A549 (cell line): ENCODE data around the gene TTPAL. TPM values are rescaled to one million over a fixed set of nuclear protein-coding genes. Genes with fewer than 3 reads are reported as not detected.

ENCODE experiments used
- ATAC-seq, 2 experiments: fragments of 200-7000 bp in 1 of 2; fragments of >200 bp in 1 of 2; cut with Nextera tagmentation in 1 of 2; cut with Tn5 transposase in 1 of 2; 3 replicates each; pipeline versions ENCODE4 v1.8.0 to v1.9.1; 2018 to 2020; ENCODE audit warnings: mild to moderate bottlenecking in 1 of 2, moderate library complexity in 1 of 2
- CTCF ChIA-PET: fragments of 300-600 bp; sonication (Branson Sonifier 250); formaldehyde crosslinking; extraction: SDS; loops from one replicate; lab custom pipeline; 2021; ENCODE audit warnings: antibody characterized with exemption, inconsistent platforms; lab: Yijun Ruan, JAX
- POLR2A ChIA-PET: fragments of 350-600 bp; formaldehyde crosslinking; extraction: SDS; loops from one replicate; lab custom pipeline; 2021; ENCODE audit warnings: antibody characterized with exemption, inconsistent platforms; lab: Yijun Ruan, JAX
- DNase-seq, 2 experiments: peaks; one replicate each; pipeline versions ENCODE4 v3.0.0 to v3.0.0-alpha.2; 2011 to 2016; ENCODE audit warnings: low read depth in 1 of 2, low spot score in 1 of 2
- FAIRE-seq: peaks from 2 replicates; lab custom pipeline; 2011; peaks lifted over from hg19 to GRCh38; lab: Jason Lieb, UNC
- H3K27ac ChIP-seq, 2 experiments: fragments of >200 bp; sonication (Bioruptor Twin); formaldehyde crosslinking; 3 replicates each; pipeline ENCODE4 v1.5.1; 2016 to 2017
- H3K4me1 ChIP-seq: fragments of >200 bp; sonication (Bioruptor Twin); formaldehyde crosslinking; 3 replicates; pipeline ENCODE4 v1.6.1; 2016
- H3K4me2 ChIP-seq: fragments of >200 bp; sonication (Bioruptor Twin); formaldehyde crosslinking; 3 replicates; pipeline ENCODE4 v1.6.1; 2016
- H3K4me3 ChIP-seq: fragments of >200 bp; sonication (Bioruptor Twin); formaldehyde crosslinking; 3 replicates; pipeline ENCODE4 v1.5.1; 2016
- H3K9me3 ChIP-seq: fragments of >200 bp; sonication (Bioruptor Twin); formaldehyde crosslinking; 3 replicates; pipeline ENCODE4 v1.6.1; 2016
- BHLHE40 ChIP-seq: IDR thresholded peaks from 2 replicates; pipeline ENCODE4 v1.6.1; 2012; ENCODE audit warnings: low read depth, low read length, inconsistent platforms
- CBX2 ChIP-seq: fragments of 200-600 bp; sonication (generic); IDR thresholded peaks from 2 replicates; pipeline ENCODE4 v1.6.1; 2016; ENCODE audit warnings: low read depth, mild to moderate bottlenecking, borderline replicate concordance
- CHD2 ChIP-seq: fragments of 150-350 bp; IDR thresholded peaks from 2 replicates; pipeline ENCODE4 v1.6.1; 2014; ENCODE audit warnings: low read length; ENCODE audit not compliant: partially characterized antibody
- EHF ChIP-seq: fragments of 250-450 bp; sonication (Bioruptor Pico); IDR thresholded peaks from 2 replicates; pipeline ENCODE4 v1.5.0; 2020; ENCODE audit warnings: mild to moderate bottlenecking
- HDAC2 ChIP-seq: fragments of 200-600 bp; sonication (generic); IDR thresholded peaks from 2 replicates; pipeline ENCODE4 v1.6.1; 2016
- HEYL ChIP-seq: fragments of 250-450 bp; sonication (Bioruptor Pico); IDR thresholded peaks from 2 replicates; pipeline ENCODE4 v1.8.0; 2021; ENCODE audit warnings: mild to moderate bottlenecking, moderate library complexity
- HOXB13 ChIP-seq: fragments of 250-450 bp; sonication (Bioruptor Pico); IDR thresholded peaks from 2 replicates; pipeline ENCODE4 v1.5.0; 2020; ENCODE audit warnings: low read depth, mild to moderate bottlenecking, moderate library complexity
- JUN ChIP-seq, 2 experiments: fragments of >200 bp; sonication (Bioruptor Twin); formaldehyde crosslinking; IDR thresholded peaks; 2 replicates in 1 of 2; 3 replicates in 1 of 2; pipeline ENCODE4 v1.6.1; 2016 to 2017
- KDM1A ChIP-seq: fragments of 200-600 bp; sonication (generic); IDR thresholded peaks from 2 replicates; pipeline ENCODE4 v1.6.1; 2016; ENCODE audit warnings: low read depth, mild to moderate bottlenecking
- KDM5A ChIP-seq: fragments of 200-600 bp; sonication (generic); IDR thresholded peaks from 2 replicates; pipeline ENCODE4 v1.6.1; 2016; ENCODE audit warnings: antibody characterized with exemption, mild to moderate bottlenecking
- PHF8 ChIP-seq: fragments of 200-600 bp; sonication (generic); IDR thresholded peaks from 2 replicates; pipeline ENCODE4 v1.6.1; 2016; ENCODE audit warnings: low read depth, mild to moderate bottlenecking, antibody characterized with exemption, moderate library complexity, borderline replicate concordance
- RNF2 ChIP-seq: fragments of 200-600 bp; sonication (generic); IDR thresholded peaks from 2 replicates; pipeline ENCODE4 v1.6.1; 2016; ENCODE audit warnings: low read depth, mild to moderate bottlenecking, antibody characterized with exemption, moderate library complexity, borderline replicate concordance
- SMC3 ChIP-seq: fragments of >200 bp; sonication (Bioruptor Twin); formaldehyde crosslinking; IDR thresholded peaks from 3 replicates; pipeline ENCODE4 v1.6.1; 2018; ENCODE audit warnings: inconsistent platforms
- SREBF2 ChIP-seq: fragments of 450-650 bp; IDR thresholded peaks from 2 replicates; pipeline ENCODE4 v1.6.1; 2014; ENCODE audit warnings: mild to moderate bottlenecking, moderate library complexity
- TP53 ChIP-seq: fragments of 250-450 bp; sonication (Bioruptor Pico); IDR thresholded peaks from 2 replicates; pipeline ENCODE4 v1.5.0; 2021; ENCODE audit warnings: mild to moderate bottlenecking, moderate library complexity
- ZC3H11A ChIP-seq: fragments of 450-650 bp; IDR thresholded peaks from 2 replicates; pipeline ENCODE4 v1.6.1; 2014; ENCODE audit warnings: antibody characterized with exemption, mild to moderate bottlenecking
- ZFP36 ChIP-seq: fragments of 450-650 bp; IDR thresholded peaks from 2 replicates; pipeline ENCODE4 v1.6.1; 2014; ENCODE audit warnings: borderline replicate concordance; ENCODE audit not compliant: partially characterized antibody
- WGBS: methylation state at CpG from one replicate; pipeline ENCODE4 v1.1.6; 2017; ENCODE audit errors: missing lambda C conversion rate; 5-methylcytosine and 5-hydroxymethylcytosine counted together
- polyA plus RNA-seq, 4 experiments: library from polyadenylated mRNA; depleted of rRNA in 3 of 4; stranded (reverse); fragments of >200 nt; fragmentation: RNase III in 1 of 4; extraction: RNeasy Plus Mini Kit Qiagen cat#74134 plus additional on column Dnase treatment in 1 of 4; gene quantifications; 2 replicates in 3 of 4; 3 replicates in 1 of 4; pipeline ENCODE4 v1.2.3, GENCODE V29; 2011 to 2017
- TF ChIP-seq, protein P1 (sequence below): fragments of >200 bp; sonication (Bioruptor Twin); formaldehyde crosslinking; IDR thresholded peaks from 3 replicates; pipeline ENCODE4 v1.5.1; 2016
- TF ChIP-seq, protein P2 (sequence below): fragments of 250-450 bp; sonication (Bioruptor Pico); IDR thresholded peaks from 2 replicates; pipeline ENCODE4 v1.5.0; 2021; ENCODE audit warnings: mild to moderate bottlenecking, moderate library complexity, borderline replicate concordance
- TF ChIP-seq, protein P3 (sequence below): fragments of 450-650 bp; IDR thresholded peaks from 2 replicates; pipeline ENCODE4 v1.6.1; 2014; ENCODE audit warnings: antibody characterized with exemption
- TF ChIP-seq, protein P4 (sequence below): fragments of >200 bp; sonication (Bioruptor Twin); formaldehyde crosslinking; IDR thresholded peaks from 3 replicates; pipeline ENCODE4 v1.6.1; 2016
- TF ChIP-seq, protein P5 (sequence below): fragments of 200-600 bp; sonication (generic); IDR thresholded peaks from 2 replicates; pipeline ENCODE4 v1.6.1; 2016; ENCODE audit warnings: antibody characterized with exemption, mild to moderate bottlenecking, moderate library complexity

Gene TTPAL
- polyA plus RNA-seq, 2 of the 4 experiments (the other 2 are of a cell fraction) = 9.1 to 9.2 TPM

DNA sequence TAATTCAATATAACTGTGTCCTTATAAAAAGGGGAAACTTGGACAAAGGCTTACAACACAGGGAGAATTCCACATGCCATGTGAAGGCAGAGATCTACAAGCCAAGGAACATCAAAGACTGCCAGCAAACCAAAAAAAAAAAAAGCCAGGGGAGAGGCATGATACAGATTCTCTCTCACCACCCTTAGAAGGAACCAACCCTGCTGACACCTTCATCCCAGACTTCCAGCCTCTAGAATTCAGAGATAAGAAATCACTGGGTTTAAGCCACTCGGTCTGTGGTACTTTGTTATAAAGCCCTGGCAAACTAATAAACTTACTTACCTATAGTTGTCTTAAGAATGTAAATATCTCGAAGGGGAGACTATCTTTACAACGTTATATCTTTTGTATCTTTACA is 41.8 kb downstream of the TTPAL start:
- Histone ChIP-seq H3K4me3 (no peak overlapping the region), H3K4me1 (peaks cover 12% of the 10 kb centered on the region)
- TF ChIP-seq, protein P1, sequence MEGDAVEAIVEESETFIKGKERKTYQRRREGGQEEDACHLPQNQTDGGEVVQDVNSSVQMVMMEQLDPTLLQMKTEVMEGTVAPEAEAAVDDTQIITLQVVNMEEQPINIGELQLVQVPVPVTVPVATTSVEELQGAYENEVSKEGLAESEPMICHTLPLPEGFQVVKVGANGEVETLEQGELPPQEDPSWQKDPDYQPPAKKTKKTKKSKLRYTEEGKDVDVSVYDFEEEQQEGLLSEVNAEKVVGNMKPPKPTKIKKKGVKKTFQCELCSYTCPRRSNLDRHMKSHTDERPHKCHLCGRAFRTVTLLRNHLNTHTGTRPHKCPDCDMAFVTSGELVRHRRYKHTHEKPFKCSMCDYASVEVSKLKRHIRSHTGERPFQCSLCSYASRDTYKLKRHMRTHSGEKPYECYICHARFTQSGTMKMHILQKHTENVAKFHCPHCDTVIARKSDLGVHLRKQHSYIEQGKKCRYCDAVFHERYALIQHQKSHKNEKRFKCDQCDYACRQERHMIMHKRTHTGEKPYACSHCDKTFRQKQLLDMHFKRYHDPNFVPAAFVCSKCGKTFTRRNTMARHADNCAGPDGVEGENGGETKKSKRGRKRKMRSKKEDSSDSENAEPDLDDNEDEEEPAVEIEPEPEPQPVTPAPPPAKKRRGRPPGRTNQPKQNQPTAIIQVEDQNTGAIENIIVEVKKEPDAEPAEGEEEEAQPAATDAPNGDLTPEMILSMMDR = no peak
- no peak for TF ChIP-seq RNF2
- no peak for TF ChIP-seq ZC3H11A
- no peak for TF ChIP-seq CBX2
- TF ChIP-seq, all 56 proteins: peak for 0
- ChIA-PET POLR2A (no interaction called here), CTCF (interaction anchor here (1.1 to 1.4 kb wide), 2 partner anchors 15 to 93 kb away, joined by 3 to 13 read pairs; no protein-coding TSS in a partner anchor)
- no peak overlapping the region for H3K4me2 ChIP-seq
- FAIRE-seq (no peak), DNase-seq (no peak), ATAC-seq (no peak)
- whole genome bisulfite sequencing = 82% methylated on average over 3 of the region's 3 CpGs
- H3K27ac ChIP-seq = no peak overlapping the region
- H3K9me3 ChIP-seq = no peaks in the 10 kb centered on the region

DNA sequence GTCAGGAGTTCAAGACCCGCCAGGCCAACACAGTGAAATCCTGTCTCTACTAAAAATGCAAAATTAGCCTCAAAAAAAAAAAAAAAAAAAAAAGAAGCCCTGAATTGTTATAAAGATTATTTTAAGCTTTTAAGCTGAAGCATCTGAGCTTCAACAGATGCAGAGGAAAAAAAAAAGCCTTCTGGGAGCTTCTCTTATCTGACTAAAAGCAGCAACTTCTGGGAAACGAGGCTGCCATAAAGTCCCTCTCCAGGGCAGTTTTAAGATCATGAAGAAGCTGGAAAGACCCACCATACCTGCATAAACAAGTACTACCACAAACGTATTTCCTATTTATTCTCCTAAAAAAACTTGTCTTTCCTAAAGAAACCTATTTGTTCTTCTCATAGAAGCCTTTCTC is 42.6 kb downstream of the TTPAL start:
- WGBS = 73% methylated on average over 3 of the region's 3 CpGs
- Histone ChIP-seq H3K9me3 (no peaks in the 10 kb centered on the region), H3K4me3 (no peak overlapping the region), H3K4me1 (peaks cover 12% of the 10 kb centered on the region), H3K4me2 (no peak overlapping the region), H3K27ac (no peak overlapping the region)
- DNase-seq (no peak), ATAC-seq (no peak), FAIRE-seq (no peak)
- CTCF ChIA-PET = interaction anchor here (0.7 to 1.4 kb wide), 5 partner anchors 16 to 167 kb away, joined by 3 to 13 read pairs (median 3); no protein-coding TSS in a partner anchor
- TF ChIP-seq ZC3H11A (no peak), HOXB13 (CRISPR knock-in tag) (no peak), SMC3 (no peak), EHF (CRISPR knock-in tag) (no peak), BHLHE40 (no peak), HDAC2 (no peak), RNF2 (no peak), KDM5A (no peak), ZFP36 (no peak), SREBF2 (no peak), PHF8 (no peak), HEYL (CRISPR knock-in tag) (no peak), JUN (IDR thresholded peaks at IDR 0.05) (no peak), TP53 (CRISPR knock-in tag) (no peak), KDM1A (no peak), CHD2 (no peak)
- TF ChIP-seq, protein P2, sequence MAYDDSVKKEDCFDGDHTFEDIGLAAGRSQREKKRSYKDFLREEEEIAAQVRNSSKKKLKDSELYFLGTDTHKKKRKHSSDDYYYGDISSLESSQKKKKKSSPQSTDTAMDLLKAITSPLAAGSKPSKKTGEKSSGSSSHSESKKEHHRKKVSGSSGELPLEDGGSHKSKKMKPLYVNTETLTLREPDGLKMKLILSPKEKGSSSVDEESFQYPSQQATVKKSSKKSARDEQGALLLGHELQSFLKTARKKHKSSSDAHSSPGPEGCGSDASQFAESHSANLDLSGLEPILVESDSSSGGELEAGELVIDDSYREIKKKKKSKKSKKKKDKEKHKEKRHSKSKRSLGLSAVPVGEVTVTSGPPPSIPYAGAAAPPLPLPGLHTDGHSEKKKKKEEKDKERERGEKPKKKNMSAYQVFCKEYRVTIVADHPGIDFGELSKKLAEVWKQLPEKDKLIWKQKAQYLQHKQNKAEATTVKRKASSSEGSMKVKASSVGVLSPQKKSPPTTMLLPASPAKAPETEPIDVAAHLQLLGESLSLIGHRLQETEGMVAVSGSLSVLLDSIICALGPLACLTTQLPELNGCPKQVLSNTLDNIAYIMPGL (CRISPR knock-in tag) = no peak
- TF ChIP-seq, protein P3, sequence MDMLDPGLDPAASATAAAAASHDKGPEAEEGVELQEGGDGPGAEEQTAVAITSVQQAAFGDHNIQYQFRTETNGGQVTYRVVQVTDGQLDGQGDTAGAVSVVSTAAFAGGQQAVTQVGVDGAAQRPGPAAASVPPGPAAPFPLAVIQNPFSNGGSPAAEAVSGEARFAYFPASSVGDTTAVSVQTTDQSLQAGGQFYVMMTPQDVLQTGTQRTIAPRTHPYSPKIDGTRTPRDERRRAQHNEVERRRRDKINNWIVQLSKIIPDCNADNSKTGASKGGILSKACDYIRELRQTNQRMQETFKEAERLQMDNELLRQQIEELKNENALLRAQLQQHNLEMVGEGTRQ = no peak
- TF ChIP-seq, protein P4, sequence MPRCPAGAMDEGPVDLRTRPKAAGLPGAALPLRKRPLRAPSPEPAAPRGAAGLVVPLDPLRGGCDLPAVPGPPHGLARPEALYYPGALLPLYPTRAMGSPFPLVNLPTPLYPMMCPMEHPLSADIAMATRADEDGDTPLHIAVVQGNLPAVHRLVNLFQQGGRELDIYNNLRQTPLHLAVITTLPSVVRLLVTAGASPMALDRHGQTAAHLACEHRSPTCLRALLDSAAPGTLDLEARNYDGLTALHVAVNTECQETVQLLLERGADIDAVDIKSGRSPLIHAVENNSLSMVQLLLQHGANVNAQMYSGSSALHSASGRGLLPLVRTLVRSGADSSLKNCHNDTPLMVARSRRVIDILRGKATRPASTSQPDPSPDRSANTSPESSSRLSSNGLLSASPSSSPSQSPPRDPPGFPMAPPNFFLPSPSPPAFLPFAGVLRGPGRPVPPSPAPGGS = no peak
- TF ChIP-seq, protein P5, sequence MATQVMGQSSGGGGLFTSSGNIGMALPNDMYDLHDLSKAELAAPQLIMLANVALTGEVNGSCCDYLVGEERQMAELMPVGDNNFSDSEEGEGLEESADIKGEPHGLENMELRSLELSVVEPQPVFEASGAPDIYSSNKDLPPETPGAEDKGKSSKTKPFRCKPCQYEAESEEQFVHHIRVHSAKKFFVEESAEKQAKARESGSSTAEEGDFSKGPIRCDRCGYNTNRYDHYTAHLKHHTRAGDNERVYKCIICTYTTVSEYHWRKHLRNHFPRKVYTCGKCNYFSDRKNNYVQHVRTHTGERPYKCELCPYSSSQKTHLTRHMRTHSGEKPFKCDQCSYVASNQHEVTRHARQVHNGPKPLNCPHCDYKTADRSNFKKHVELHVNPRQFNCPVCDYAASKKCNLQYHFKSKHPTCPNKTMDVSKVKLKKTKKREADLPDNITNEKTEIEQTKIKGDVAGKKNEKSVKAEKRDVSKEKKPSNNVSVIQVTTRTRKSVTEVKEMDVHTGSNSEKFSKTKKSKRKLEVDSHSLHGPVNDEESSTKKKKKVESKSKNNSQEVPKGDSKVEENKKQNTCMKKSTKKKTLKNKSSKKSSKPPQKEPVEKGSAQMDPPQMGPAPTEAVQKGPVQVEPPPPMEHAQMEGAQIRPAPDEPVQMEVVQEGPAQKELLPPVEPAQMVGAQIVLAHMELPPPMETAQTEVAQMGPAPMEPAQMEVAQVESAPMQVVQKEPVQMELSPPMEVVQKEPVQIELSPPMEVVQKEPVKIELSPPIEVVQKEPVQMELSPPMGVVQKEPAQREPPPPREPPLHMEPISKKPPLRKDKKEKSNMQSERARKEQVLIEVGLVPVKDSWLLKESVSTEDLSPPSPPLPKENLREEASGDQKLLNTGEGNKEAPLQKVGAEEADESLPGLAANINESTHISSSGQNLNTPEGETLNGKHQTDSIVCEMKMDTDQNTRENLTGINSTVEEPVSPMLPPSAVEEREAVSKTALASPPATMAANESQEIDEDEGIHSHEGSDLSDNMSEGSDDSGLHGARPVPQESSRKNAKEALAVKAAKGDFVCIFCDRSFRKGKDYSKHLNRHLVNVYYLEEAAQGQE = no peak
- POLR2A ChIA-PET = no interaction called here
